Stimulated activated CD4-positive, alpha-beta T cell treated with anti-CD3 and anti-CD28 coated beads, Interleukin-12 subunit alpha, Interleukin-12 subunit beta, amount 100 ng/mL, for 24 hours (primary cell): ENCODE measurements around the gene DNMT3B.

Experiments used
- DNase-seq, 2 experiments: peaks; one replicate each; pipeline ENCODE4 v3.0.0-alpha.2; 2020; ENCODE audit warnings: low read depth in 2 of 2

Gene DNMT3B

GRCh38 chr20:32823737-32824588 lies 61.8 kb downstream of the DNMT3B start:
- no peak for DNase-seq

GRCh38 chr20:32828029-32828680 lies 66.0 kb downstream of the DNMT3B start:
- no peak for DNase-seq

GRCh38 chr20:32829311-32830005 lies 67.3 kb downstream of the DNMT3B start:
- DNase-seq = no peak

- no peak for DNase-seq
Measured at GRCh38 chr20:32830437-32830836, 68.3 kb downstream of the DNMT3B start.

GRCh38 chr20:32831982-32832381 lies 69.8 kb downstream of the DNMT3B start:
- DNase-seq = no peak

GRCh38 chr20:32832664-32833063 lies 70.5 kb downstream of the DNMT3B start:
- no peak for DNase-seq

GRCh38 chr20:32834972-32835371 lies 72.8 kb downstream of the DNMT3B start:
- DNase-seq = no peak

- no peak for DNase-seq
Measured at GRCh38 chr20:32837157-32837556, 75.0 kb downstream of the DNMT3B start.

- DNase-seq = no peak
Measured at GRCh38 chr20:32839227-32839981, 77.2 kb downstream of the DNMT3B start.

GRCh38 chr20:32839982-32840285 lies 77.7 kb downstream of the DNMT3B start:
- no peak for DNase-seq

- no peak for DNase-seq
Measured at GRCh38 chr20:32841174-32841573, 79.0 kb downstream of the DNMT3B start.

GRCh38 chr20:32841632-32842031 lies 79.4 kb downstream of the DNMT3B start:
- DNase-seq = no peak

GRCh38 chr20:32842688-32843524 lies 80.7 kb downstream of the DNMT3B start:
- no peak for DNase-seq

GRCh38 chr20:32845786-32846185 lies 83.6 kb downstream of the DNMT3B start:
- no peak for DNase-seq

GRCh38 chr20:32846852-32847251 lies 84.7 kb downstream of the DNMT3B start:
- no peak for DNase-seq

GRCh38 chr20:32847964-32848363 lies 85.8 kb downstream of the DNMT3B start:
- DNase-seq = no peak

- no peak for DNase-seq
Measured at GRCh38 chr20:32848846-32849245, 86.7 kb downstream of the DNMT3B start.

- no peak for DNase-seq
Measured at GRCh38 chr20:32849577-32849976, 87.4 kb downstream of the DNMT3B start.

- DNase-seq = no peak
Measured at GRCh38 chr20:32855387-32855786, 93.2 kb downstream of the DNMT3B start.

- no peak for DNase-seq
Measured at GRCh38 chr20:32858189-32858588, 96.0 kb downstream of the DNMT3B start.
